ENCODE data around the gene AK9.
"Not testable (repeated sequence)": the region's sequence is repeated elsewhere in the genome, so short reads cannot be mapped to it uniquely, and the experiment has no call there.

AK9 gene

GRCh38 chr6:109611502-109611901 is 79.5 kb downstream of the AK9 start:
- no peak for DNase-seq

DNA sequence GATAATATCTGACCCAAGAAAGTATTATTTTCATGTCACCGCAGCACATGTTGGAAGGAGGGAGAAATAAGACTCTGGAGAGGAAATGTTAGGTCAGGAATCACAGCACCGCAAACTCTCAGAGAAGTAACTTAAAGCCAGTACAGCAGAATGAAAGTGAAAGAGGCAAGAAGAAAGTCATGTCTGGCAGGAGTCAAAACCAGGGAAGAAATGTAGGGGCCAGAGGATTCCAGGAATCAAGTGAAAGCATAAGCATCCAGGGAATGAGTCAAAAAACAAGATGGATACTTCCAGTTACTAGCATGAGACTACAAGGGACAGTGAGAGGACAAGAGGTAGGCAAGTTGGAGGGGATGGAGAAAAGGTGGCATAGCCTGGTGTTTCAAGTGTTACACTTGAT is 80.4 kb downstream of the AK9 start:
- DNase-seq, result no peak

GRCh38 chr6:109609737-109610136 is 81.3 kb downstream of the AK9 start:
- no peak for DNase-seq

DNA sequence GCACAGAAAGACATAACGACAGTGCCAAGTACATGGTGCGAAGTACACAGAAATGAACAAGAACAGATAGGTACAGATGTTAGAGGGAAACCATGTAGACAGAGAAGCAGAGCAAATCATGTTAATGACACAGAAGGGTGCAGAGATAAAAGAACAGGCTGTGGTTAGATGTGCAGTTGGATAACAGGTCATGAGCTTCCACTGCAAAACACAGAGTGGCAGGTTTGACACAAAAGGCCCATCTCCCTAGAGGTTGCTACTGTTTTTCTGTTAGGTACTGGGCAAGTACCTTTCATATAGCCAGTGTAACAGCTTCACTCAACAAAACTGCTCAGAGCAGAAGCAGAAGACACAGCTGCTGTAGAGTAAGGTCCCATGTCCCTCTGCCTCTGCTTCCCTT is 84.6 kb downstream of the AK9 start:
- DNase-seq, result no peak

- peak; percentile 19 for DNase-seq
Observed at GRCh38 chr6:109595998-109596397, 95.0 kb downstream of the AK9 start.

- no peak for DNase-seq
Observed at GRCh38 chr6:109580519-109580918, 110.5 kb downstream of the AK9 start.

DNA sequence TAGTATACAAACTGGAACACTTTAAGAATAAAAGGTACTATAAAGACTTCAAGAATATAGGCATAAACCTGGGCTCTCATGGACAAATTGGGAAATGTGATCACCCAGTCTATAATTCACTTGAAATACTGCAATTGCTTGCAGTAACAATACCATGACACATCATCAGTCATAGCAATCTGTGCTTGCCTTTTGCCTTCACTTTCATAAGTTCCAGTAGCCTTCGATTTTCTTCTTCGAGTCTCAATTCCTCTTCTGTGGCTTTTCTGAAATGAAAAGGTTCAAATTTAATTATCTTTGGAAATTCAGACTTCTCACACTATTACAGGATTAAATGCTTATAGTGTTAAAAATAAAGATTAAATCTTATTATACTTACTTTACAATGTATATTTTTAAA is 111.6 kb downstream of the AK9 start:
- no peak for DNase-seq

GRCh38 chr6:109569901-109570300 is 121.1 kb downstream of the AK9 start:
- not testable (repeated sequence) for DNase-seq

DNA sequence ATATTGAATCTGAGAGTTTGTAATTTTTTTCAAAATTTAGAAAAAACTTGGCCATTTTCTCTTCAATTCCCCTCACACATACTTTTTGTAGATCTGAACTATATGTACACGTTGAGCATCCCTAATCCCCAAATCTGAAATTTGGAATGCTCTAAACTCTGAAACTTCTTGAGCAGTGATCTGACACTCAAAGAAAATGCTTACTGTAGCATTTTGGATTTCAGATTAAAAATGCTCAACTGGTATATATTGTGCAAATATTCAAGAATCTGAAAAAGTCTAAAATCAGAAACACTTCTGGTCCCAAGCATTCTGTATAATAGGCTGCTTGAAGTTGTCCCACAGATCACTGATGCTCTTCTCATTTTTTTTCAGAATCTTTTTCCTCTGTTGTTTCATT is 129.2 kb downstream of the AK9 start:
- no peak for DNase-seq

- no peak for DNase-seq
Observed at GRCh38 chr6:109531446-109531845, 159.6 kb downstream of the AK9 start.

GRCh38 chr6:109527989-109528388 is 163.0 kb downstream of the AK9 start:
- DNase-seq, result no peak

GRCh38 chr6:109526905-109527628 is 163.9 kb downstream of the AK9 start:
- no peak for DNase-seq

DNA sequence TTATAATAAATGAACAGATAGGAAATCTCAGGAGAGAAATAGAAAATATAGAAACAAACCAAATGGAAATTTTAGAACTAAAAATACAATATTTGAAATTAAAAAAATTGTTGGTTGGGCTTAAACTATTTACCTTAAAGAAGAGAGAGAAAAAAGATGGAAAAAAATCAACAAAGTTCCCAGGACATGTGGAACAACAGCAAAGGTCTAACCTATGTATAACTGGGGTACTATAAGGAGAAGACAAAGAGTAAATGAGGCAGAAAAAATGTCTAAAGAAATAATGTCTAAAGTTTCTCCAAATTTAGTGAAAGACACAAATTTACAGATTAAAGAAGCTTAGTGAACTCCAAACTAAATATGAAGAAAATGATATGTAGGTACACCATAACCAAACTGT is 166.9 kb downstream of the AK9 start:
- DNase-seq, result no peak

DNA sequence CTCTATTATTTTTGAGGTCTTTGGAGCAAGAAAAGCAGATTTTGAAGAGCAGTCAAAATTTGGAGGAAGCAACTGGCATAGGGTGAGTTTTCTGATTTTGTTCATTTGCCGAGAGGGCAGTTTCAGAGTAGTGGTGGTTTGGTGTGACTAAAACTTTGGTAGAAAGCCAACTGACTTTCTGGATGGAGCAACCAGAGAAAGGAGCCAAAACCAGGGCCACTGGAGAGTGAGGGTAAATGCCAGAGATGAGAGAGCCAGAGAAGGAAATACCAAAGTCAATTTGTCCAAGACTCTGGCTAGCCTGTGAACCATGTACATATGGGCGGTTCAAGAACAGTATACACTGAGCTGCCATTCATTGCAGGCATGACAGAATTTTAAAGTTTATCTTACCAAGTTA is 167.5 kb downstream of the AK9 start:
- DNase-seq, result no peak

DNA sequence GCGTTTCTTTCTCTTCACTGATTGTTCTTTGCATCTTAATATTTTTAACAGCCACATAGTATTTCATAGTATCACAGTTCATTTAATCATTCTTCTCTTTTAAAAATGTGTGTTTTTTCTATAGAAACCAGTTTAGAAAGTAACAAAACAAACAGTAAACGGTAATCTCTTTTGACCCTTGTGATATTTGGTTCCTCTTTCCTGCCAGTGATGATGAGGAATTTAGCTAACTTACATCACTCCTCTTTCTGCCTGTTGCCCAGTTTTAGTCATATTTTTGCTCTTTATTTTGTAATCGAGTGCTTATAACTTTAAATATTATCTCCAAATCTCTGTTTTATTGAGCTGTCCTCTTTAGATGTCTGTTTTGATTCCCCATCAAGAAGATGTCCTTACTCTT is 169.9 kb downstream of the AK9 start:
- no peak for DNase-seq

DNA sequence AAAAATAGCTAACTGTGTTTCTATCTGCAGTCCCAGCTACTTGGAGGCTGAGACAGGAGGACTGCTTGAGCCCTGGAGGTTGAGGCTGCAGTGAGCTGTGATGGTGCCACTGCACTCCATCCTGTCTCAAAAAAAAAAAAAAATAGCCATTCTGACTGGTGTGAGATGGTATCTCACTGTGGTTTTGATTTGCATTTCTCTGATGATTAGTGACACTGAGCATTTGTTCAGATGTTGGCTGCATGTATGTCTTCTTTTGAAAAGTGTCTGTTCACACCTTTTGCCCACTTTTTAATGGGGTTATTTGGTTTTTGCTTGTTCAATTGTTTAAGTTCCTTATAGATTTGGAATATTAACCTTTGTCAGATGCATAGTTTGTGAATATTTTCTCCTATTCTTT is 171.4 kb downstream of the AK9 start:
- not testable (repeated sequence) for DNase-seq

GRCh38 chr6:109516929-109517328 is 174.1 kb downstream of the AK9 start:
- no peak for DNase-seq

GRCh38 chr6:109515781-109516409 is 175.1 kb downstream of the AK9 start:
- no peak for DNase-seq

DNA sequence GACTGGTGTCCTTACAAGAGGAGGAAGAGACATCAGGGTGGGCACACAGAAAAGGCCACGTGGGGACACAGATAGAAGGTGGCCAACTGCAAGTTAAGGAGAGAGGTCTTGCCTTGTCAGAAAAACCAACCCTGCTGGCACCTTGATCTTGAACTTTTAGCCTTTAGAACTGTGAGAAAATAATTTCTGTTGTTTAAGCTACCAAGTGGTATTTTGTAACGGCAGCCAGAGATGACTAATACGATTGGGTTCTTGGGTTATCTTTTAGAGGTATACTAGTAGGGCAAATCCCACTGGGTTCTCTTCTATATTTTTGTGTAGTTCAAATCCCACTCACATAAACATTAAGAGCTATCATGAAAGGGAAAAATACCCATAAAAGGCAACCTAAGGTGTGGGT is 176.1 kb downstream of the AK9 start:
- no peak for DNase-seq

DNA sequence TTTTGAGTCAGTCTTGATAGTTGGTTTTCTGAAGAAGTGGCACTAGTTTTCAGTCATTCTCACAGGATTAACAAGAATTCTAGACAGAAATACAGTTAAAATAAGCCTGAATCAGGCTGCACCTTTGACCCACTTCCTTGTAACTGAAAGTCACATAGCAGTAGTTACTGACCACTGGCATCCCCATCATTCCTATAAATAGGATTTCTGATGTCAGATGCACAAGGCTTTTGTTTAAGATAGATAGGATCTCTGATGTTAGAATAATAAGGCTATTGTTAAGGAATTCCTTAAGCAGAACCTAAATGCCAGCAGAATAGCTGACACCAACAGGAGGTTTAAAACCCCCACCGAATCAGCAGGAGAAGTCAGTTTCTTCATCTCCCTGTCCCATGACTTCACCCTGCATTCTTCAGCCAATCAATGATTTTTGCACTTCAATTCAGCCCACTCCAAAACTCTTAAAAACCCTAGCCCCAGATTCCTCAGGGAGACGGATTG is 177.4 kb downstream of the AK9 start:
- DNase-seq, result no peak

DNA sequence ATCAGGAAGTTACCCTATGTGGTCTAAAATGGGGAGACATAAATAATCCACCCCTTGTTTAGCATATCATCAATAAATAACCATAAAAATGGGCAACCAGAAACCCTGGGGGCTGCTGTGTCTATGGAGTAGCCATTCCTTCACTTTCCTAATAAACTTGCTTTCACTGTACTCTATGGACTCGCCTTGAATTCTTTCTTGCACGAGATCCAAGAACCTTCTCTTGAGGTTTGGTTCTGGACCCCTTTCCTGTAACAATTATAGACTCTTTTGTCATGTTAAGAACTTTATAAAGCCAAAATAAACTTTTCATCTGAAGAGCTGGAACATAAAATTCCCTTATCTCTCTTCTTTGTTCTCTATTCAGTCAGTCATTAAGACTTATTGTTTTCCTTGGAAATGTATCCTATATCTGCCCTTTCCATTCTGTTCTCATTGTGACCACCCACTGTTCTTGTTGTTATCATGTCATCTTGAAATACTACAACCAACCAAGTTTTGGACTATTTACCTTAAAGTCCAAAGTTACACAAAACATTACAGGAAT is 178.7 kb downstream of the AK9 start:
- DNase-seq, result no peak

GRCh38 chr6:109511832-109512231 is 179.2 kb downstream of the AK9 start:
- no peak for DNase-seq

DNA sequence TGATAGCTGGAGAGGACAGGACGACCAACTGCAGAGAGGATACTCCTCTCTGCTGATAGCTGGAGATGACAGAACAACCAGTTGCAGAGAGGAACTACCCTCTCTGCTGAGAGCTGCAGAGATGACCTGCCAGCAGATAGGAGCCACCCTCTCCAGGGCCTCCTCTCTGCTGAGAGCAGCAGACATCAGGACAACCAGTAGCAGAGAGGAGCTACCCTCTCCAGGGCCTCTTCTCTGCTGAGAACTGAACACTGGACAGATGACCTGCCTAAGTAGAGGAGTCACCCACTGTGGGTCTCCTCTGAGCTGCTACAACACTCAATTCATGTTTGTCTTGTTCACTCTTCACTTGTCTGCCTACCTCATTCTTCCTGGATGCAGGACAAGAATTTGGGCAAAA is 180.6 kb downstream of the AK9 start:
- DNase-seq, result no peak

- DNase-seq, result no peak
Observed at GRCh38 chr6:109508166-109508860, 182.7 kb downstream of the AK9 start.

All from NCI-H524 treated with DMSO at 0.1 percent for 48 hours (cell line).